BE2C (cell line): ENCODE data around the gene MESD.
"Not testable (repeated sequence)": the region's sequence is repeated elsewhere in the genome, so short reads cannot be mapped to it uniquely, and the experiment has no call there.

ENCODE experiments used
- DNase-seq: peaks from one replicate; pipeline ENCODE4 v3.0.0-alpha.2; 2020
- H3K27me3 ChIP-seq: fragments of 250-450 bp; sonication (Bioruptor Pico); 2 replicates; pipeline ENCODE4 v1.5.1; 2020; ENCODE audit warnings: mild to moderate bottlenecking
- H3K36me3 ChIP-seq: fragments of 250-450 bp; sonication (Bioruptor Pico); 2 replicates; pipeline ENCODE4 v1.5.1; 2020; ENCODE audit warnings: mild to moderate bottlenecking
- H3K4me1 ChIP-seq: fragments of 250-450 bp; sonication (Bioruptor Pico); 2 replicates; pipeline ENCODE4 v1.5.1; 2020
- H3K4me3 ChIP-seq: 2 replicates; pipeline ENCODE4 v1.5.1; 2011; ENCODE audit warnings: low read depth, low read length
- H3K9me3 ChIP-seq: fragments of 250-450 bp; sonication (Bioruptor Pico); 2 replicates; pipeline ENCODE4 v1.5.1; 2020
- TF ChIP-seq, protein P1 (sequence below): IDR thresholded peaks from 2 replicates; pipeline ENCODE4 v1.5.1; 2012; ENCODE audit warnings: mild to moderate bottlenecking, low read depth, low read length

MESD gene

DNA sequence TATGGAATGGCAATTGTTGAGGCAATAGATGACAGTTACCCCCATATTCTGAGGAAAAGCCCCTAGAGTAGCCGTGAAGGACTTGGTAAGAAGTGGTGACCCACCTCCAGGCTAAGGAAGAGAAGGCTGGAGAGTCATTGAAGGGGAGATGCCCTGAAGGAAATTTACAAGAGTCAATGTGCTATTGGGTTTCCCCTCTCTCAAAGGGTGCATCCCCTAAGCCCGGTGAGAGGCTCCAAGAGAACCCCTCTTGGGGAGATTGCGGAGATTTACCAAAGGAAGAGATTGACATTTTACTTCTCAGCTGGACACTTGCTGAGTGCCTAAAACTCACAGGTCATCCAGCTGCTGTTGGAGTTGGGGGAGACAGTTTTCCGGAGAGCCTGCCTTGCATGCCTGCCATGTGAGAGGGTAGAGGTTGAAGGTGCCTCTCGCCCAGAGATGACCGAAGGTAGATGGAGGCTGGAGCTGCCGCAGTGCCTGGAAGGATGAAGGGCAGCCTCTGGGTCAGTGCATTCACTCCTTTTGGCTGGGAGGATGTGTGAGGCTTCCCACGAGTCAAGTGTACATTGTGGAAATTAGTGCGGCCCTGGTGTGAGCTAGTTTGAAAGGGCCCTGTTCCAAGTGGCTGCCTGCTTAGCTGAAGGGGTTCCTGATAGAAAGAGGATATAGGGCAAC is 30.7 kb downstream of the MESD start:
- Histone ChIP-seq H3K4me1 (no peaks in the 10 kb centered on the region), H3K9me3 (no peaks in the 10 kb centered on the region), H3K36me3 (peaks cover 2% of the 10 kb centered on the region; the same call in 1 of the 2 replicates), H3K4me3 (no peak overlapping the region), H3K27me3 (no peaks in the 10 kb centered on the region)
- DNase-seq = no peak
- TF ChIP-seq, protein P1, sequence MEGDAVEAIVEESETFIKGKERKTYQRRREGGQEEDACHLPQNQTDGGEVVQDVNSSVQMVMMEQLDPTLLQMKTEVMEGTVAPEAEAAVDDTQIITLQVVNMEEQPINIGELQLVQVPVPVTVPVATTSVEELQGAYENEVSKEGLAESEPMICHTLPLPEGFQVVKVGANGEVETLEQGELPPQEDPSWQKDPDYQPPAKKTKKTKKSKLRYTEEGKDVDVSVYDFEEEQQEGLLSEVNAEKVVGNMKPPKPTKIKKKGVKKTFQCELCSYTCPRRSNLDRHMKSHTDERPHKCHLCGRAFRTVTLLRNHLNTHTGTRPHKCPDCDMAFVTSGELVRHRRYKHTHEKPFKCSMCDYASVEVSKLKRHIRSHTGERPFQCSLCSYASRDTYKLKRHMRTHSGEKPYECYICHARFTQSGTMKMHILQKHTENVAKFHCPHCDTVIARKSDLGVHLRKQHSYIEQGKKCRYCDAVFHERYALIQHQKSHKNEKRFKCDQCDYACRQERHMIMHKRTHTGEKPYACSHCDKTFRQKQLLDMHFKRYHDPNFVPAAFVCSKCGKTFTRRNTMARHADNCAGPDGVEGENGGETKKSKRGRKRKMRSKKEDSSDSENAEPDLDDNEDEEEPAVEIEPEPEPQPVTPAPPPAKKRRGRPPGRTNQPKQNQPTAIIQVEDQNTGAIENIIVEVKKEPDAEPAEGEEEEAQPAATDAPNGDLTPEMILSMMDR = no peak

DNA sequence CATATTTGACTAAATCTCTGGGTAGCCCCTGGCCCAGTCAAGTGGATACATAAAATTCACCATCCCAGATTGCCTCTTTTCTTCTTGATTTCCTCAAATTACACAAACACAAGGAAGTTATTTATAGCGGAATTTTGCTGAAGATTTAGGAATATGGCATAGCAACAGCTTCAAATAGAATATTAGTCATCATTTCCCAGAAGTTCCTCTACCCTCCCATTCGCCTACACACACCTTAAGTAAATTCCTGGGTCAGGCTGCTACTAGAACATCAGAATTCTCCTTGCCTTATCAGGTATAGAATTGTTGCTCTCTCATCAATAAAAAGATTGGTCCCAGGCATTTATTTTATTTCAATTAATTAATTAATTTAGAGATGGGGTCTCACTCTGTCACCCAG is 31.6 kb downstream of the MESD start:
- Histone ChIP-seq H3K4me1 (no peaks in the 10 kb centered on the region), H3K27me3 (no peaks in the 10 kb centered on the region), H3K4me3 (no peak overlapping the region), H3K9me3 (no peaks in the 10 kb centered on the region), H3K36me3 (peaks cover 2% of the 10 kb centered on the region; the same call in 1 of the 2 replicates)
- TF ChIP-seq, protein P1 = no peak
- DNase-seq = no peak

DNA sequence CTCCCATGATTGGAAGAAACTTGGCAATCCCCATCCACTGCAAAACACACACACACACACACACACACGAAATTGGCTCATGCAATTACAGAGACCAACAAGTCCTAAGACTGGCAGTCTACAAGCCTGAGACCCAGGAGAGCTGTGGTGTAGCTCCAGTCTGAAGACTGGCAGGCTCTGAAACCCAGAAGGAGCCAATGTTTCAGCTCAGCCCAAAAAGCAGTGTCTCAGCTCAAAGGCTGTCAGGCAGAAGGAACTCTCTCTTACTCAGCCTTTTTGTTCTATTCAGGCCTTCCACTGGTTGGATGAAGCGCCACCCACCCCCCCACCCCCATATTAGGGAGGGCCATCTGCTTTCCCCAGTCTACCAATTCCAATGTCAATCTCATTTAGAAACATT is 32.1 kb downstream of the MESD start:
- DNase-seq = no peak

DNA sequence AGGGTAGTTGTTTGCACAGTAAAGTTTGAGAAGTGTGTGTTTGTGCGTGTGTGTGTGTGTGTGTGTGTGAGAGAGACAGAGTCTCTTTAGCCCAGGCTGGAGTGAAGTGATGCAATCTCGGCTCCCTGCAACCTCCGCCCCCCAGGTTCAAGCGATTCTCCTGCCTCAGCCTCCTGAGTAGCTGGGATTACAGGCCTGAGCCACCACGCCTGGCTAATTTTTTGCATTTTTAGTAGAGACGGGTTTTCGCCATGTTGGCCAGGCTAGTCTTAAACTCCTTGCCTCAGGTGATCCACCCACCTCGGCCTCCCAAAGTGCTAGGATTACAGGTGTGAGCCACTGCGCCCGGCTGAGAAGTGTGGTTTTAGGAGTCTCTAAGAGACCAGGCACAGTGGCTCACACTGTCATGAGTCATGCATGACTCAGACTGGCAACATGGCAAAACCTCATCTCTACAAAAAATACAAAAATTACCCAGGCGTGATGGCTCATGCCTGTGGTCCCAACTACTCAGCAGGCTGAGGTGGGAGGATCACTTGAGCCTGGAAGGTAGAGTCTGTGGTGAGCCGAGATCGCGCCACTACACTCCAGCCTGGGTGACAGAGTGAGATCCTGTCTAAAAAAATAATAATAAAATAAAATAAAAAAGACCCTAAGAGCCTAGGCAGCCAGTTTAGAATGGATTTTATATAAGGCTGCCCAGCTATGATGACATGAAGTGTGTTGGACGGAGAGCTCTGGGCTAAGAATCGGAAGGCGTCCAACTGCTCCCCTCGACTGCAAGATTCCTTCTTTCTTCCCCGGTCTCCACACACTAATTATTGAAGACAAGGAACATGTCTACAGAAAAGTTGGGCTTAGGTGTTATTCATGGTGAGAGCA is 33.8 kb downstream of the MESD start:
- H3K27me3 ChIP-seq, H3K9me3 ChIP-seq, H3K4me3 ChIP-seq, H3K4me1 ChIP-seq, H3K36me3 ChIP-seq, DNase-seq: not testable (repeated sequence)

More for the DNA sequence above, 32.1 kb downstream of the MESD start:
- no peaks in the 10 kb centered on the region for H3K4me1 ChIP-seq
- TF ChIP-seq, protein P1 = no peak
- peaks cover 2% of the 10 kb centered on the region; the same call in 1 of the 2 replicates for H3K36me3 ChIP-seq
- no peaks in the 10 kb centered on the region for H3K27me3 ChIP-seq
- H3K9me3 ChIP-seq = no peaks in the 10 kb centered on the region
- no peak overlapping the region for H3K4me3 ChIP-seq

DNA sequence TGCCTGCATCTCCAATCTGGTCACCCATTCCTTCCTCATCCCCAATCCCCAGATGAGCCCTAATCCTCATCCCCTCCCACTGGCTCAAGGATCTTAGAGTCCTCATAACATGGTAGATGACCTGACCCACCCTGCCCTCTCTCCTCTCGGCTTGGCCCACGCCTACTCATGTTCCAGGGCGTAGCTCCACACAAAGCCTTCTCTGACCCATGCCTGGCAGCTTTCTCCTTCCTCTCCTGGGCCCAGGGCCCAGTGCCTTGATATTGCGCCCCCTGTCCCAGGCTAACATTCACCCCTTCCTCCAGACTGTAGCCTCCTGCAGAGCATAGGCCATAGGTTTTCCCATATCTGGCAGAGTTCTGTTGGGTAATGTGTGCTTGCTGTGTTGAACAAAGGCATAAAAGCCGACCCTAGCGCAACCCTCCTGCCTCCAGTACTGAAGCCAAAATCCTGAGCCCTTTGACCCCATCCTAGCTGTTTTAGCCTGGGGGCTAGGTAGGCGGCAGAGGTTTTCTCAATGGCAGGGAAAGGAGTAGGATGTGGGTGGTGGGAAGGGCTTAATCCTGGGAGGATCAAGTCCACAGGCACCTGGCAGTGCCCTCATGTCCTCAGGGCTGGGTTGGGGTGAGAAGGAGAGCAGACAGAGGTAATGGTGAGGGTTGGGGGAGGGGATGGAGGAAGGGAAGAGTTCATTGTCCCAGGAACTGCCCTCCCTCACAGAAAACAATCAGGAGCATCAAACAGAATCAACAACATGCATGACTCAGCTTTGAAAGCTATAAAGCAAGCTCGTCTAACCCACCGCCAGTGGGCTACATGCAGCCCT is 35.5 kb downstream of the MESD start:
- Histone ChIP-seq H3K36me3 (peaks cover 11% of the 10 kb centered on the region), H3K4me1 (no peaks in the 10 kb centered on the region), H3K4me3 (no peak overlapping the region), H3K27me3 (no peaks in the 10 kb centered on the region), H3K9me3 (no peaks in the 10 kb centered on the region)
- TF ChIP-seq, protein P1 = no peak
- no peak for DNase-seq
